Fibroblast of villous mesenchyme (primary cell): ENCODE measurements around the gene STARD10. TPM values are rescaled to one million over a fixed set of nuclear protein-coding genes. Genes with fewer than 3 reads are reported as not detected.
"Not testable (repeated sequence)": the region's sequence is repeated elsewhere in the genome, so short reads cannot be mapped to it uniquely, and the experiment has no call there.

Source experiments
- DNase-seq: peaks from one replicate; pipeline ENCODE4 v3.0.0-alpha.2; 2010; ENCODE audit warnings: low read depth
- H3K4me3 ChIP-seq: 2 replicates; pipeline ENCODE4 v1.5.1; 2011; ENCODE audit warnings: low read depth, mild to moderate bottlenecking, low read length
- total RNA-seq: library from RNA; depleted of rRNA; stranded (reverse); fragments of >200 nt; gene quantifications from 2 replicates; pipeline ENCODE4 v1.2.3, GENCODE V29; 2012
- TF ChIP-seq, protein P1 (sequence below): IDR thresholded peaks from 2 replicates; pipeline ENCODE4 v1.5.1; 2012; ENCODE audit warnings: low read depth, mild to moderate bottlenecking, low read length; ENCODE audit not compliant: insufficient read depth

STARD10 gene
- total RNA-seq, 1 donor = 34.5 TPM

DNA sequence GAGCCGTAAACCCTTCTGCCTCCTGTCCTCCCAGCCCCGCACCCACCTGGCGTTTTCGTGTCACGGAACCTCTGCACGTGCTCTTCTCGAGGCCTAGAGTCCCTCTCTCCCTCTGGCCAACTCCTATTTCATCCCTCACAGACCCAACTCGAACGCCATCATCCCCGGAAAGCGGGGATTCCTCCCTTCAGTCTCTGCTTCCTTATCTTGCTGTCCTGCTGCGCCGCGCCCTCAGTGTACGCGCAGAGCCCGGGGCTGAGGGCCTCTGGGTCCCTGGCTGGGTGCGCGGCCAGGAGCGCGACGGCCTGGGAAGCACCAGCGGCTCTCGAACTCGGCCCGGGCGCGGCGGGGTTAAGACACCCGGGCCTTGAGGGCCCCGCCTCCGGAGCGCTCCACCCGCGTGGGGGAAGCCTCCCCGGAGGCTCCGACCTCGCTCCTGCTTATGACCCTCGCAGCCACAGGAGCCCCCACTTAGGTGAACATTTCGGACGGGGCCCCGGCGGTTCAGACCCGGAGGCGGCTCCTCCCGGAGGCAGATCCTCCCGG is 20.0 kb upstream of the STARD10 start:
- peak; percentile 82 for DNase-seq
- TF ChIP-seq, protein P1, sequence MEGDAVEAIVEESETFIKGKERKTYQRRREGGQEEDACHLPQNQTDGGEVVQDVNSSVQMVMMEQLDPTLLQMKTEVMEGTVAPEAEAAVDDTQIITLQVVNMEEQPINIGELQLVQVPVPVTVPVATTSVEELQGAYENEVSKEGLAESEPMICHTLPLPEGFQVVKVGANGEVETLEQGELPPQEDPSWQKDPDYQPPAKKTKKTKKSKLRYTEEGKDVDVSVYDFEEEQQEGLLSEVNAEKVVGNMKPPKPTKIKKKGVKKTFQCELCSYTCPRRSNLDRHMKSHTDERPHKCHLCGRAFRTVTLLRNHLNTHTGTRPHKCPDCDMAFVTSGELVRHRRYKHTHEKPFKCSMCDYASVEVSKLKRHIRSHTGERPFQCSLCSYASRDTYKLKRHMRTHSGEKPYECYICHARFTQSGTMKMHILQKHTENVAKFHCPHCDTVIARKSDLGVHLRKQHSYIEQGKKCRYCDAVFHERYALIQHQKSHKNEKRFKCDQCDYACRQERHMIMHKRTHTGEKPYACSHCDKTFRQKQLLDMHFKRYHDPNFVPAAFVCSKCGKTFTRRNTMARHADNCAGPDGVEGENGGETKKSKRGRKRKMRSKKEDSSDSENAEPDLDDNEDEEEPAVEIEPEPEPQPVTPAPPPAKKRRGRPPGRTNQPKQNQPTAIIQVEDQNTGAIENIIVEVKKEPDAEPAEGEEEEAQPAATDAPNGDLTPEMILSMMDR = no peak
- peak overlapping the region; percentile 89 for H3K4me3 ChIP-seq

DNA sequence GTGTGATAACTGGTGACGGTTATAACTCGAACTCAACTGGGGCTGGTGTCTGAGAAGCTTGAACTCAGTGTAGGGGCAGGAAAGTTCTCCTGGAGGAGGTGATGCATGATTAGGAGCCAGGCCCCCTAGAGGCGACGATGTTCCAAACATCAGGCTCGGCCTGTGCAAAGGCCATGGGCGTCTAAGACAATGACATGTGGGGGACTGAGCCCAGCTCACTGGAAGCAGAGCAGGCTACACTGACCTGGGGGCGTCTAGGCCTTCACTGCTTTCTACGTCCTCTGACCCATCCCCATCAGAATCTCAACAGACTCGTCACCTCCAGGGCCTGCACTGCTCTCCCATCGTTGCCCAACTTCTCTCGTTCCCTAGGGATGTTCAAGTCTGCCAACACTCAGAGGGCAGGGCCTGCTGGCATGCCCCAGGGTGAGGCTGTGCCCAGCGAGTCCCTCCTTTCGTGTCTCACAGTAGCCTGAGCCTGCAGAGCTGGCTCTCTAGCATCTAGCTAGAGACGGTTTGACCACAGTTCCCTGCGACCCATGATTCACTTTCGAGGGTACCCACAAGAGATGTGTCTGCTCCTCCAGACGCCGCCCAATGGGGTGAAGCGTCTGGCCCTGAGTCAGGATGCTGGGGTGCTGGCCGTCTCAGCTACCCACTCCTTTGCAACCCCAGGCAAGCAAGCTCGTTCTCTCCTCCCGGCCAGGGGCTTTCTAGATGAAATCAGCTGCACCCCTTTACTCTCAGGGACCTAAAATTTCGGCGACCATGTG is 19.3 kb upstream of the STARD10 start:
- TF ChIP-seq, protein P1 = peak; percentile 71
- H3K4me3 ChIP-seq = peak overlapping the region; percentile 89
- peak; percentile 63 for DNase-seq

DNA sequence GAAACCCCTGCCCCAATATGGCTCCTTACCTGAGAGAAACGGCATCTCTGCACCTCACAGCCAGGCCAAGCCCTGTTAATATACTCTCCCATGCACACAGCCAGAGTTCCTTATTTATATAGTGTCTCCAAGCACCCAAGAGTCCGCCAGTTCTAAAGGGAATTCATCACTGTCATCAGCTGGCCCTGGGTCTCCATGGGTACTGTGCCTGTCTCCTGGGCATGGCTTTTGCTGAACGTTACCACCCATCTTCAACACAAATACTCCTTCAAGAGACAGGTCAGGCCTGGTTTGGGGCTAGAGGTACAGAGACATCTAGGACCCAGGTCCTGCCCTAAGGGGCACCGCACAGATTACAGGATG is 18.7 kb upstream of the STARD10 start:
- TF ChIP-seq, protein P1 = no peak
- no peak for DNase-seq
- H3K4me3 ChIP-seq = peak overlapping the region; percentile 89

DNA sequence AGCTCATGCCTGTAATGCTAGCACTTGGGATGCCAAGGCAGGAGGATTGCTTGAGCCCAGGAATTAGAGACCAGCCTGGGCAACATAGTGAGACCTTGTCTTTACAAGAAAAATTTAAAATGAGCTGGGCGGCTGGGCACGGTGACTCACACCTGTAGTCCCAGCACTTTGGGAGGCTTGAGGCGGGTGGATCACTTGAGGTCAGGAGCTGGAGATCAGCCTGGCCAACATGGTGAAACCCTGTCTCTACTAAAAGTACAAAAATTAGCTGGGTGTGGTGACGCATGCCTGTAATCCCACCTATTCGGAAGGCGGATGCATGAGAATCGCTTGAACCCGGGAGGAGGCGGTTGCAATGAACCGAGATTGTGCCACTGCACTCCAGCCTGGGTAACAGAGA is 17.8 kb upstream of the STARD10 start:
- not testable (repeated sequence) for DNase-seq, H3K4me3 ChIP-seq

DNA sequence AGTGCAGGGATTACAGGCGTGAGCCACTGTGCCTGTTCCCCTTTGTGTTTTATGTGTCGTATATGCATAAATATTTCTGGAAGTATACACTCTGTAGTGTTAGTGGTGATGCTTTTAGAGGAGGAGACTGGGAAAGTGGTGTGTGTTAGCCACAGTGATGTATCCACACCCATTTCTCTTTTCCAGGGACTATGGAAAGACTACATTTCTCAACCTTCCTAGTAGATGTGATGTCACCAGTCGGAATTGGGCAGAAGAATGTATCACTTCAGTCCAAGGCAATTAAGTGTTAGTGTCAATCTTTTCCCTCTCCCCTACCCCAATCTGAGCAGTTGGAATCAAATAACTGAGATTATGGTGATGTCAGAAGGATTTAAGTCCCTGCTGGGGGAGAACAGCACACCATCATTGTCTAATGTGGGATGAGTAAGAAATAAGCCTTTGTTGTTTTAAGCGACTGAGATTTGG is 14.5 kb upstream of the STARD10 start:
- no peak for DNase-seq
- H3K4me3 ChIP-seq = no peak overlapping the region
- TF ChIP-seq, protein P1 = no peak

DNA sequence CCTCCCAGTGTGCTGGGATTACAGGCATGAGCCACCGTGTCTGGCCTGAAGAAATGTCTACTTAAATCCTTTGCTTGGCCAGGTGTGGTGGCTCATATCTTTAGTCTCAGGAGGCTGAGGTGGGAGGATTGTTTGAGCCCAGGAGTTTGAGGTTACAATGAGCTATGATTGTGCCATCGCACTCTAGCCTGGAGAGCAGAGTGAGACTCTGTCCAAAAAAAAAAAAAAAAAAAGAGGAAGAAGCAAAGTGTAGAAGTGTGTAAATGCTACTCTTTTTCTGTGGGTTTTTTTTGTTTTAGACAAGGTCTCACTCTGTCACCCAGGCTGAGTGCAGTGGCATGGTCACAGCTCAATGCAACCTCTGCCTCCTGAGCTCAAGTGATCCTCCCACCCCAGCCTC is 13.9 kb upstream of the STARD10 start:
- TF ChIP-seq, protein P1 = no peak
- no peak for DNase-seq
- H3K4me3 ChIP-seq = no peak overlapping the region

DNA sequence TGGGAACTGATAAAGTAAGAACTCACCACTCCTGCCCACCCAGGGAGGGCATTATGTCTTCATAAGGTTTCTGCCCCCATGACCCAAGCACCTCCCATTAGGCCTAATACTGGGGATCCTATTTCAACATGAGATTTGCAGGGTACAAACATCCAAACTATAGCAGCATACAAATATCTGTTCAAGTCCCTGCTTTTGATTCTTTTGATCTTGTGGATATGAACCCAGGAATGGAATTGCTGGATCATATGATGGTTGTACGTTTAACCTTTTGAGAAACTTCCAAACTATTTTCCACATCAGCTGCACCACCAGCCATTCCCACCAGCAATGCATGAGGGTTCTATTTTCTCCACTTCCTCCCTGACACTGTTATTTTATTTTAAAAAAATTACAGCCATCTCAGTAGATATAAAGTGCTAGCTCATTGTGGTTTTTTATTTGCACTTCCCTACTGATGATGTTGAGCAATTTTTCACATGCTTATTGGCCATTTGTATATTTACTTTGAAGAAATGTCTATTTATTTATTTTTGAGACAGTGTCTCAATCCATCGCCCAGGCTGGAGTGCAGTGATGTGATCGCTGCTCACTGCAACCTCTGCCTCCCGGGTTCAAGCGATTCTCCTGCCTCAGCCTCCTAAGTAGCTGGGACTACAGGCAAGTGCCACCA is 13.3 kb upstream of the STARD10 start:
- TF ChIP-seq, protein P1 = no peak
- no peak overlapping the region for H3K4me3 ChIP-seq
- DNase-seq = peak; percentile 80

DNA sequence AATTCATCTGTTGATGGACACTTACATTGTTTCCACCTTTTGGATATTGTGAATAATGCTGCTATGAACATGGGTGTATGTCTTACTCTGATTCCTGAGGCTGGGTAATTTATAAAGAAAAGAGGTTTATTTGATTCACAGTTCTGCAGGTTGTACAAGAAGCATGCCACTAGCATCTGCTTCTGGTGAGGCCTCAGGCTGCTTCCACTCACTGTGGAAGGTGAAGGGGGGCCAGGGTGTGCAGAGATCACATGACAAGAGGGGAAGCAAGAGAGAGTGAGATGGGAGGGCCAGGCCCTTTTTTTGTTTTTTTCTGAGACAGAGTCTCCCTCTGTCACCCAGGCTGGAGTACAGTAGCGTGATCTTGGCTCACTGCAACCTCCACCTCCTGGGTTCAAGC is 12.5 kb upstream of the STARD10 start:
- DNase-seq, H3K4me3 ChIP-seq: not testable (repeated sequence)
